ENCODE measurements around the gene THSD8. TPM values are rescaled to one million over a fixed set of nuclear protein-coding genes. Genes with fewer than 3 reads are reported as not detected.

THSD8 gene
- total and polyA plus RNA-seq, 12 donors, result 1.8 to 8.6 (median 4.6) TPM; not detected in 4

DNA sequence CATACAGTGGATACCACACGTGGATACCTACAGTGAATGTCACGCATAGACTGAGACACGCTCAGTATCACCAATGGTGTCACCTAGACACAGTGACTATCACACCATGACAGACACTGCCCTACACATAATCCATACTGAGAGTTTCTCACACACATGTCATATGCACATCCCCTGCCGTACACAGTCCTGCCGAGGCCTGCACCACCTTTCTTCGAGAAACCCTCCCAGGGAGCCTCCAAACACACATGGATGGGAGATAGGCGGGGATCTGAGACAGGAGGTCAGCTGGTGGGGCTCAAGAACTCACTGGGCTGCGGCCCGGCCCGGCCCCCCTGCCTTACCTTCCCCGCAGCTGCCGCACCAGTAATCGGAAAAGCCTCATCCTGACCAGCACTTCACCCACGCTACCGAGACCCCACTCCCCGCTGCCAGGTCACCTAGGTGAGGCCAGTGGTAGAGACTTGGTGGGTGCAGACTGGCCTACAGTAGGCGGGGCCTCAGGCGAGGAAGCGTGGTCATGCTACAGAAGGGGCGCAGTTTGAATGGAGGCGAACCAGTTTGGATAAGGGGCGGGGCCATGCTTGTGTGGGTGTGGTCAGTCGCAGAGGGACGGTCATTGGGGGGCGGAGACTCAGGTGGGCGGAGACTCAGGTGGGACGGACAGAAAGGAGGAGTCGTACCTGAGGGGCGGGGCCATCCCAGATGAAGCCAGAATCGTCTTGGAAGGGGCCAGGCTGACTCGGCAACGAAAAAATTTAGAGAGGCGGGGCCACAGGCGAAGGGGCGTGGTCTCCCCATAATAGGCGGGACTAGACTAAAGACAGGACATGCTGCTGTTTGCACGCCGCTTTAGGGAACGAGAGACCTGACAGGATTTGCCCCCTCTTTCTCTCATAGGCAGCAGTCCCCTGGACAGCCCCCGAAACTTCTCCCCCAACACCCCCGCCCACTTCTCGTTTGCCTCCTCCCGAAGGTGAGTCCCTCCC is 38.5 kb downstream of the THSD8 start:
- no peaks in the 10 kb centered on the region for H3K9me3 ChIP-seq (replicated peaks in 1 of 3)
- peaks cover 80% of the 10 kb centered on the region for H3K27me3 ChIP-seq
- peak overlapping the region in 1 of 5 donors; percentile 49 for H3K27ac ChIP-seq
- peak overlapping the region in 1 of 4 donors; percentile 45 for H3K4me3 ChIP-seq
- peaks cover 7 to 10% of the 10 kb centered on the region in 2 donors for H3K4me1 ChIP-seq (replicated peaks in 1 of 2)
- TF ChIP-seq, protein P1, sequence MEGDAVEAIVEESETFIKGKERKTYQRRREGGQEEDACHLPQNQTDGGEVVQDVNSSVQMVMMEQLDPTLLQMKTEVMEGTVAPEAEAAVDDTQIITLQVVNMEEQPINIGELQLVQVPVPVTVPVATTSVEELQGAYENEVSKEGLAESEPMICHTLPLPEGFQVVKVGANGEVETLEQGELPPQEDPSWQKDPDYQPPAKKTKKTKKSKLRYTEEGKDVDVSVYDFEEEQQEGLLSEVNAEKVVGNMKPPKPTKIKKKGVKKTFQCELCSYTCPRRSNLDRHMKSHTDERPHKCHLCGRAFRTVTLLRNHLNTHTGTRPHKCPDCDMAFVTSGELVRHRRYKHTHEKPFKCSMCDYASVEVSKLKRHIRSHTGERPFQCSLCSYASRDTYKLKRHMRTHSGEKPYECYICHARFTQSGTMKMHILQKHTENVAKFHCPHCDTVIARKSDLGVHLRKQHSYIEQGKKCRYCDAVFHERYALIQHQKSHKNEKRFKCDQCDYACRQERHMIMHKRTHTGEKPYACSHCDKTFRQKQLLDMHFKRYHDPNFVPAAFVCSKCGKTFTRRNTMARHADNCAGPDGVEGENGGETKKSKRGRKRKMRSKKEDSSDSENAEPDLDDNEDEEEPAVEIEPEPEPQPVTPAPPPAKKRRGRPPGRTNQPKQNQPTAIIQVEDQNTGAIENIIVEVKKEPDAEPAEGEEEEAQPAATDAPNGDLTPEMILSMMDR (IDR thresholded peaks at IDR 0.05), result no peak
- TF ChIP-seq POLR2A (IDR thresholded peaks at IDR 0.05), result no peak
- peak; percentile 64 to 94 (median 85) for DNase-seq
- H3K36me3 ChIP-seq (replicated peaks in 1 of 2), result no peaks in the 10 kb centered on the region
- intact Hi-C loops (cut with DNase I), result loop anchor here (5.0 to 10.0 kb wide), 4 partner anchors 38 to 276 kb away; partner anchors contain the start of genes PRDX2 (in 1 of the 2) and THSD8 (in 1 of the 2)
- 22 to 24% (median 24%) methylated on average over 35 to 43 of the region's 43 CpGs for WGBS, 4 donors

DNA sequence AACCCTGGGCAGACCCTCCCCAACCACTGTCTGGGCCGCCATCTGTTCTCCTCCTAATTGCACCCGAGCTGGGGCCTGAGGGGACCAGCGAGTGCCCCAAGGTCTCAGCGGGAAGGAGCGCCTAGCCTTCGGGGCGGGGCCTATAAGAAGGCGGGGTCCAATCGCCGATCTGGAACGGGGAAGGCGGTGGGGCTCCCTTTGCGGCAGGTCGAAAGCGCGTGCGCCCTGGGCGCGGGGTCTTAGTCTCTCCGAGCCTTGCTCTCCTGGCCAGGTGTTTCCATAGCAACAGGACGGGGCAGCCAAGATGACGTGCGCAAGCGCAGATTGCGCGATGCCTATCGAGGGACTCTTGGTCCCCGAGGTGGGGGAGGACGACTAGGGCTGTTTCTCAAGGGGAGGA is 39.2 kb downstream of the THSD8 start:
- peak overlapping the region in 1 of 5 donors; percentile 49 for H3K27ac ChIP-seq
- peak overlapping the region in 1 of 4 donors; percentile 45 for H3K4me3 ChIP-seq
- no peak for TF ChIP-seq POLR2A (IDR thresholded peaks at IDR 0.05)
- TF ChIP-seq, protein P1 (IDR thresholded peaks at IDR 0.05), result no peak
- WGBS, 4 donors, result 1% methylated on average over 29 of the region's 29 CpGs; no CpG with 5 or more reads in 1 of the 4 donors
- peak in 6 of 7 donors; percentile 30 to 84 (median 46) for DNase-seq
- H3K27me3 ChIP-seq, result peaks cover 73% of the 10 kb centered on the region
- no peaks in the 10 kb centered on the region for H3K36me3 ChIP-seq (replicated peaks in 1 of 2)
- peaks cover 7 to 10% of the 10 kb centered on the region in 2 donors for H3K4me1 ChIP-seq (replicated peaks in 1 of 2)
- H3K9me3 ChIP-seq (replicated peaks in 1 of 3), result no peaks in the 10 kb centered on the region
- intact Hi-C loops (cut with DNase I), result loop anchor here (5.0 to 10.0 kb wide), 4 partner anchors 39 to 276 kb away; partner anchors contain the start of genes PRDX2 (in 1 of the 2) and THSD8 (in 1 of the 2)

GRCh38 chr19:12842511-12842910 is 40.6 kb downstream of the THSD8 start:
- TF ChIP-seq, protein P1 (IDR thresholded peaks at IDR 0.05), result no peak
- no peak for TF ChIP-seq POLR2A (IDR thresholded peaks at IDR 0.05)
- no peaks in the 10 kb centered on the region for H3K36me3 ChIP-seq (replicated peaks in 1 of 2)
- intact Hi-C loops (cut with DNase I), result loop anchor here (5.0 to 10.0 kb wide), 4 partner anchors 40 to 278 kb away; partner anchors contain the start of genes PRDX2 (in 1 of the 2) and THSD8 (in 1 of the 2)
- peaks cover 71% of the 10 kb centered on the region for H3K27me3 ChIP-seq
- H3K4me1 ChIP-seq (replicated peaks in 1 of 2), result peaks cover 7 to 15% of the 10 kb centered on the region in 2 donors
- no peaks in the 10 kb centered on the region for H3K9me3 ChIP-seq (replicated peaks in 1 of 3)
- no peak overlapping the region for H3K4me3 ChIP-seq
- DNase-seq, result no peak
- 83 to 90% (median 89%) methylated on average over 13 to 18 of the region's 18 CpGs for WGBS, 4 donors
- no peak overlapping the region for H3K27ac ChIP-seq

DNA sequence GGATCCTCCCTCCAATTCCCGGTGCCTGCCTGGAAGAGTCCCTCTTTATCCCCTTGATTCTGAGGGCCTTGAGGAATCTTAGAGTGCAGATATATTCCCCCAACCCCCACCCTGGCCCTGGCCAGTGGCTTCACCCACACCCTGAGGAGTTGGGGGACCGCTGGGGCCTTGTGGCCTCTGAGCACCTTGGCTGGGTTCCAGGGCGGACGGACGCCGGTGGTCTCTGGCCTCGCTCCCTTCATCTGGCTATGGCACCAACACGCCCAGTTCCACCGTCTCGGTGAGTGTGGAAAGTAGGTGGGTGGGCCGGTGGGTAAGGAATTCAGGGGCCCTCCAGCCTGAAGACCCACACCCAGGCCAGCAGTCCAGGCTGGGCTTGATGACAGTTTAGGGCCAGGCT is 41.5 kb downstream of the THSD8 start:
- peaks cover 7 to 18% of the 10 kb centered on the region in 2 donors for H3K4me1 ChIP-seq (replicated peaks in 1 of 2)
- H3K27ac ChIP-seq, result no peak overlapping the region
- H3K27me3 ChIP-seq, result peaks cover 65% of the 10 kb centered on the region
- intact Hi-C loops (cut with DNase I), result loop anchor here (5.0 to 10.0 kb wide), 4 partner anchors 41 to 279 kb away; partner anchors contain the start of genes PRDX2 (in 1 of the 2) and THSD8 (in 1 of the 2)
- TF ChIP-seq POLR2A (IDR thresholded peaks at IDR 0.05), result no peak
- TF ChIP-seq, protein P1 (IDR thresholded peaks at IDR 0.05), result no peak
- H3K9me3 ChIP-seq (replicated peaks in 1 of 3), result no peaks in the 10 kb centered on the region
- H3K4me3 ChIP-seq, result no peak overlapping the region
- H3K36me3 ChIP-seq (replicated peaks in 1 of 2), result no peaks in the 10 kb centered on the region
- DNase-seq, result no peak
- WGBS, 4 donors, result 71 to 88% (median 76%) methylated on average over 1 to 11 of the region's 11 CpGs
